HT-29 (cell line): ENCODE data around the gene TXN. TPM values are rescaled to one million over a fixed set of nuclear protein-coding genes. Genes with fewer than 3 reads are reported as not detected.

Experiments used
- DNase-seq: peaks from one replicate; pipeline ENCODE4 v3.0.0-alpha.2; 2015; ENCODE audit warnings: low spot score
- total RNA-seq: library from RNA; depleted of rRNA; stranded (reverse); fragments of >200 nt; shearing (Covaris generic); gene quantifications from 2 replicates; pipeline ENCODE4 v1.2.3, GENCODE V29; 2014; rRNA removed

TXN gene
- total RNA-seq: 268 and 293 TPM in 2 replicates

DNA sequence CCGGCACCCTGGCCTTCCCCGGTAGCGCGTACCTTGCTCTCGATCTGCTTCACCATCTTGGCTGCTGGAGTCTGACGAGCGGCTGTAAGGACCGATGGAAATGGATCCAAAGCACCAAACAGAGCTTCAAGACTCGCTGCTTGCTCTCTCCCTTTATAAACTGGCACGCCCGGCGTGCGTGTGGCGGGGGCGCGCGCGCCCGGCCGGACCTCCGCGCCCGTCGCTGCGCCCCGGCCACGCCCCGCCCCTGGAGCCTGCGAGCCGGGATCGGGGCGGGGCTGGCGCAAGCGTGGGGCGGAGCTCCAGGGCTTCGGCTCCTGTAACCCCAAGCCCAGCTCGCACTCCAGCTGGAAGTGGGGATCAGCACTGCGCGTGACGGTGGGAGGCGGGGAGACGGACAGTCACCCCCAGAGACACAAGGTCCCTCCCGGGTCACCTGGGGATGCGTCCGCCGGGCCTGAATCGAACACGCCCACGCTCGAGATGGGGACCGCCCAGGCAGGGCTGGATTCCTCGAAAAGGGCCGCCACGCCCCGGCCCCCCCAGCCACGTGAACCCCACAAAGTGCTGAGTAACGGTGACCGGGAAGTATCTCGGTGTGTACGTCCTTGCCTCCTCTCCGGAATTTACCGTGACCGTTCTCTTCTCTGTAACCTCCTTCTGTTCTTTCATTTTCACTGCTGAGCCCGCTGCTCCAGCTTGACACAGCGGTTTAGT is at the start of gene TXN:
Gene TXN (minus strand): TSS at position 128 of the 717 bp plus-strand sequence. CDS start 72 bp downstream, at position 56.
- peak; percentile 87 for DNase-seq

DNA sequence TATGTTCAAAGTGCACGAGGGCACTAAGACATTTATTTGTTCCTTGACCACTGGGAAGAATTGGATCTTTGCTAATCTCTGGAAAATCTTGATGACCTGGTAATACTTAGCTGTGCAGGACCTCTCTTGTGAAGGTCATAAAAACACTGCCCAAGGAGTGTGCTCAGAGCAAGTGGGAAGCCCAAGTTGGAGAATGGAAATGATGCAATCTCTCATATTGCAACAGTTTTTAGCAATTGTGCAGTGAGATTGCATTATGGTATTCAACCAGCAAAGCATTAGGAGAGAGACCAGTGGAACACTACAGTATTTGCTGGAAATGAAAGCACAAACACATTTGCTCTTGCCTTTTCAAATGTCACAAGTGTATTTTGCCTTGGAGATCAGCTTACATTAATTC is 46.8 kb upstream of the TXN start:
- DNase-seq: no peak

DNA sequence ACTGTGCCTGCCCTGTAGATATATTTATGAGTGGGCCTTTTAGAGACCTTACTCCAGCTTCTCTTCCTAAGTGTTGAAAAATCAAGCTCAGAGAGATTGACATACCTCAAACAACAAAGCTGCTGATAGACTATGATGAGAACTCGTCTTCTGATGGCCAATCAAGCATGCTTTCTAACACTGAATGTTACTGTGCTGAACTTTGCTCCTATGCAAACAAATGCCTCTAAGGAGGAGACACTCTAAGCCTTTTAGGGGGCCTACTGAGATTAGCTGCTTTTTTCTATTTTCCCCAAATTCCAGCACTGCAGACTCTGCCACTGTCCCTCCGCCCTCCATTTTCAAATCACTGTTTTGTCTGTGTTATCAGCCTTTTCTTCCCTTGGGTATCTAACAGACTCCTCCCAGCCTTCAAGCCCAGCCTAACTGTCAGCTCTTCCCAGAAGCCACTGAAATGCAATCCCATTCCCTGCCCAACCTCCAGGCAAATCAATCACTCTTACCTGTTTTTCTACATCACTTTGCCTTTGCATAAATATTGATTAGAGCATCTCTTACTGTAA is 41.8 kb upstream of the TXN start:
- no peak for DNase-seq

DNA sequence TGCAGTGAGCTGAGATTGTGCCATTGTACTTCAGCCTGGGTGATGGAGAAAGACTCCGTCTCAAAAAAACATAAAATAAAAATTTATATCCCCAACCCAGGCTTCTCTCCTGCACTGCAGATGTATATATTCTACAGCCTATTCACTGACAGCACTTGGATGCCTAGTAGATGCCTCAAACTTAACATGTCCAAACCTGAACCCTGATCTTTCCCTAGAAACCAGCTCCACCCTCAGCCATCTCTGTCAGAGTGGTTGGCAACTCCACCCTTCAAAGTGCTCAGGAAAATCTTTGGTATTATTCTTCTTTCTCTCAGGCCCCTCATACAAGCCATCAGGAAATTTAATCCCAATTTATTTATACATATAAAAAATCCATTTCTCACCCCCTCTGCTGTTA is 36.9 kb upstream of the TXN start:
- DNase-seq: no peak

DNA sequence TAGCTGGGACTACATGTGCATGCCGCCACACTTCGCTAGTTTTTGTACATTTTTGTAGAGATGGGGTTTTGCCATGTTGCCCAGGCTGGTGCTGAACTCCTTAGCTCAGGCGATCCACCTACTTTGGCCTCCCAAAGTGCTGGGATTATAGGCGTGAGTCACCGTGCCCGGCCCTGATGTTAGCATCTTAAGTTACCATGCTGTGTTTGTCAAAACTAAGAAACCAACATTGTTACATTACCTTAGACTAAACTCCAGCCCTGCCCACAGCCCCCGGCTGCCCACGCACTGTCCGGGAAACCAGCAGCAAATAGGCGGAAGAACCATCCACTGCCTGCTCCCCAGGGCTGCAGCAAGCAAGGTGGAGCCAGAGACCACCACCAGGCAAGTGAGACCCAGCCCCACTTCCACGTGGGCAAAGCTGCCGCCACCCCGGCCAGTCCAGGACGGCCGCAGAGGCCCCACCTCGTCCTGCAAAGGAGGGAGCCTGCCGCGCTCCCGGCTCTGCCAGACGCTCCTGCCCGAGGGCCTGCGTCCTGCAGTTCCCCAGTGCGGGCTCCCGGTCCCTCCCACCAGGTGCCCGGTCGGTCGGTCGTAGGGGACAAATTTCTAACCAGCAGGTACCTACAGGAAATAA is 35.7 kb upstream of the TXN start:
- no peak for DNase-seq

DNA sequence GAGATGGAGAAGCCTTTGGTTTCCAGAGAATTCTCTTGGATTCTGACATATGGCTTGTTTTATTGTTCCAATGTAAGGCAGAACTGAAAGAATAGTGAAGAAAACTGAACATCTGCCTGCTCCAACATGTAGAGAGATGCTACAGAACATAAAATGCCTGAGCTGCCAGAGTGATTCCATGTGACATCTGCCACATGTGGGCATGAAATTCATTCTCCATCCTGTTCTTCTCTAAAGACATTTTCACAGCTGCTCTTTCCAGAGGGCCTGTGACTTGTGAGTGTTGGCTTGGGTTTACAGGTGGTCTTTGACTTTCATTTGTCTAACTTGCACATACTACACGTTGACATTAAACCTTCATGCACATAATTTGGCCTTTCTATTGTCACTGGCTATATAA is 33.7 kb upstream of the TXN start:
- DNase-seq: no peak

DNA sequence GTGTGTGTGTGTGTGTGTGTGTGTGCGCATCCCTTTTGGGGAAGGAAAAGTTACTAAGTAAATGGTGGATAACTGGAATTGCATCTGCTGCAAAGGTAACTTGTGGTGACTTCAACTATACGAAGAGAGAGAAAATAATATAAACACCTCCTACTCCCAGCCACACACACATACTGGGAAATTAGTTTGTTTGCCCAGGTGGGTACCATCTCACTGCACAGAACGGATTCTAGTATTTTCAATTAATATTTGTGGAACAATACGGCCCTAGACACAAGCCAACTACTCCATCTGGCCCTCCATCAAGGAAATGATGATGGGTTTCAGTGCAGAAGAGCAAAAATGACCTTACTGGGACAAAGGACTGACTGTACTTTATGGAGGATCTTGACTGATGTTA is 32.2 kb upstream of the TXN start:
- DNase-seq: no peak

DNA sequence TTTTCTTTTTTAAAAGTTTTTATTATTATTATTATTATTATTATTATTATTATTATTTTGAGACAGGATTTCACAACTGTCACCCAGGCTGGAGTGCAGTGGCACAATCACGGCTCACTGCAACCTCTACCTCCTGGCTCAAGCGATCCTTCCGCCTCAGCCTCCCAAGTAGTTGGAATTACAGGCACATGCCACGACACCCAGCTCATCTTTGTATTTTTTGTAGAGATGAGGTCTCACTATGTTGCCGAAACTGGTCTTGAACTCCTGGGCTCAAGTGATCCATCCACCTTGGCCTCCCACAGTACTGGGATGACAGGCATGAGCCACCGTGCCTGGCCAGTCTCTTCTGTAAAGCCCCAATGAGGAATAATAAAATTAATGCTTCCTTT is 31.0 kb upstream of the TXN start:
- DNase-seq: no peak

DNA sequence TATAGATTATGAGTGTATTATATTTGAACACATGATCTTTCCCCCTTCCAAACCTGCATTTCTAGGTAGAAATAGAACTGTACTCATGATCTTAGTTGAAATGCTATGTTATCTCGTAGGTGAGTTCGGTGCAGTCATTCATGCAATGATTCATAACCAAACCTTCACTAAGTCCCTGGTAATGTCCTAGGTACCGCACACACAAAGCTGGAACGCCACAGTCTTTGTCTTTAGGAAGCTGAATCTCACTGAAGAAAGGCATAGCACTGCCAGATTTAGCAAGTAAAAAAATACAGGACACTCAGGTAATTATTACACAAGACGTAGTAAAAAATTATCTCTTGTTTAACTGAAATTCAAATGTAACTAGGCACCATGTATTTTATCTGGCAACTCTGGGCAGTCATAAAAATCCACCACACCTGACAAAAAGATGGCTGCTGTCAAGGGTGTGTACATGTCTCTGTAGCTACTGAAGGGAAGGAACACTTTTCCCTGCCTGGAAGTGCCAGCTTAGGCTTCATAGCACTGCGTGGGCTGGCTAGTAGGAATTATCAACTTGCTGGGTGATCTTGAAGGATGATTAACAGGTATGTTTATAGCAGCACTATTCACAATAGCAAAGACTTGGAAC is 28.0 kb upstream of the TXN start:
- no peak for DNase-seq

DNA sequence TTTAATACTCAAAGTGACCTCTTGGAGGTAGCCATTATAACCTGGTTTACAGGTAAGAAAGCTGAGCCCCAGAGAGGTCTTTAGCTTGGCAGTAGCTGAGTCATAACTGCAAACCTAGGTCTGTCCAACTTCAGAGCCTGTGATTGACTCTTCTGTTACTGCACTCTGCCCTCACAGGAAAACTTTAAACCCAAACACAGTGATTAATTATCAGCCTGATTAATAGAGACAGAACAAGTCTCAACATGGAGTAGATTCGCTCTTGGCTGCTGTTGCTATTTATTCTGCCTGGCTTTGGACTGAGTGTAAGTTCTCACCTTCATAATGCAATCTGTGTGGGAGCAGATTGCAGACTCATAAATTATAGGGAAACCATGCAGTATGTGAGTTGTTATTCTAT is 27.4 kb upstream of the TXN start:
- peak; percentile 80 for DNase-seq

DNA sequence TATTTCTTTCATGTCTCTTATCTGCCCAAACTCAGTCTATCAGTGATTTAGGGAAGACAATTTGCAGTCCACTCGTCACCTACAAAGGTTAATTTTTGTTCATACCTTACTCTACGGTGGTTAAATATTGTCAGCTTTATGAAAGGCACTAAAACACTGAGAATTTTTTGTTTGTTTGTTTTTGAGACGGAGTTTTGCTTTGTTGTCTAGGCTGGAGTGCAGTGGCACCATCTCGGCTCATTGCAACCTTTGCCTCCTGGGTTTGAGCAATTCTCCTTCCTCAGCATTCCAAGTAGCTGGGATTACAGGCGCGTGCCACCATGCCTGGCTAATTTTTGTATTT is 26.4 kb upstream of the TXN start:
- DNase-seq: no peak

DNA sequence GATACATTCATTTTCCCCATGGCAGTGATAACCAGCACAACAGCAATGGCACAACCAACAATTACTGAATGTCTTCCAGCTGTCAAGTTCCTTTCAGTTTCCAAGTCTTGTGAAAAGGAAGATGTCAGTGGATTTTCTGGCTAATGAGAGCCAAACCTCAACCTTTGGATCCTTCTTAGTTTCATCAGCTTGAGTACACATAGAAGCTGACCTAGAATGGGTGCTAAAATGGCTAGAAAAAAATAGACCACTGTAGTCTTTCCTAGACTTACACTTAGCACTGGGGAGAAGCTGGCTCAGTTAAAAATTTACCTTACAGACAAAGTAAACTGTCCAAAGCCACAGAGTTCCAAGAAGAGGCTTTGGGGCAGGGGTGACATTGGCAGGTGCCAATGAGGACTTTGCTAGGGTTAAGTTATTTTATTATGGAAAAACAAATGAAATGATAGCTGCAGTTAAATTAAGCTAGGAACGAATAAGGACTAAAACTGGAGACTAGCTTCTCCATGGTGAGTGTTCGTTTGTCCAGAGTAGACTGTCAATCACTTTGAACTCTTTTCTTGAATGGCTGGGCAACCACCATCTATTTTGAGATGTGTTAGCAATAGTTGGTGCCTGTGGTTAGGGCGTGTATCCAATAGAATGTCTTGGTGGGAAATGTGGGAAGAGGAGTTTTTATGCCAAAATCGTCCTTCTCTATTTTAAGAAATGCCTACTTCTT is 25.9 kb upstream of the TXN start:
- no peak for DNase-seq

DNA sequence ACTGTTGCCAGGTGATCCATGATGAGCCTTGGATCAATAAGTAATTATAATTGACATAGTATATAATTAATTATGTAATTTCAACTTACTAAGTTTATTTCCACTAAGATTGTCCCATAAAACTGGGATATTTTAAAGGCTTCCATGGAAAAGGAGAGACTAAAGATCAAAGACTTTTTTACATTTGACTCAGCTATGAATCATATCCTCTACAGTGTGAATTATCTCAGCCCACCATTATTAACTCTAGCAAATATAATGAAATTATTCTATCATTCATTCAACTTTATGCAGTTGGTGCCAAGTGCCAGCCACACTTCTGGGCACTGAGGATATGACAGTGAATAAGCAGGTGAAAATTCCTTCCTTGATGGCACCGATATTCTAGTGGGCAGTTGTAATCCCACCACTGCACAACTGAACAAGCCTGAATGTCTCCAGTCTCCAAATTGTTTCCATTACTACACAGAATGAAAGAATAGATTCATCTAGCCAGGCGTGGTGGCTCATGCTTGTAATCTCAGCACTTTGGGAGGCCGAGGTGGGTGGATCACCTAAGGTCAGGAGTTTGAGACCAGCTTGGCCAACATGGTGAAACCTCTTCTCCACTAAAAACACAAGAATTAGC is 21.9 kb upstream of the TXN start:
- DNase-seq: peak; percentile 61

DNA sequence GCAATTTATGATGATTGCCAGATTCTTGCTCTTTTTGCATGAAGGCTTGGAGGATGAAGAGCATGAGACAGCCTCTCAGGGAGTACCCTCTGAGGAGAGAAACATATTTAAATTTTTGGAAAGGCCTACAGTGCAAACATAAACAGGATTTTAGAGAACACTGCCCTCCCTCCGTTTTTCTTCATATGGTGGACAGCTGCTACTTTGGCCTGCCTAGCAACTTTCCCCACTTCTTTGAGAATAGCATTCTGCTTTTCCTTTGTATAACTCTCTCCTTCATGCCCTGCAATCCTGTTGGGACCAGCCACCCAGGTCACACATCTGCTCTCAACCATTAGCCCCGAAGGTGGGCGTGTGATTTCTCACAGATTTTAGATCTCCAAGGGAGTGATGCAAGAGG is 20.5 kb upstream of the TXN start:
- DNase-seq: no peak

DNA sequence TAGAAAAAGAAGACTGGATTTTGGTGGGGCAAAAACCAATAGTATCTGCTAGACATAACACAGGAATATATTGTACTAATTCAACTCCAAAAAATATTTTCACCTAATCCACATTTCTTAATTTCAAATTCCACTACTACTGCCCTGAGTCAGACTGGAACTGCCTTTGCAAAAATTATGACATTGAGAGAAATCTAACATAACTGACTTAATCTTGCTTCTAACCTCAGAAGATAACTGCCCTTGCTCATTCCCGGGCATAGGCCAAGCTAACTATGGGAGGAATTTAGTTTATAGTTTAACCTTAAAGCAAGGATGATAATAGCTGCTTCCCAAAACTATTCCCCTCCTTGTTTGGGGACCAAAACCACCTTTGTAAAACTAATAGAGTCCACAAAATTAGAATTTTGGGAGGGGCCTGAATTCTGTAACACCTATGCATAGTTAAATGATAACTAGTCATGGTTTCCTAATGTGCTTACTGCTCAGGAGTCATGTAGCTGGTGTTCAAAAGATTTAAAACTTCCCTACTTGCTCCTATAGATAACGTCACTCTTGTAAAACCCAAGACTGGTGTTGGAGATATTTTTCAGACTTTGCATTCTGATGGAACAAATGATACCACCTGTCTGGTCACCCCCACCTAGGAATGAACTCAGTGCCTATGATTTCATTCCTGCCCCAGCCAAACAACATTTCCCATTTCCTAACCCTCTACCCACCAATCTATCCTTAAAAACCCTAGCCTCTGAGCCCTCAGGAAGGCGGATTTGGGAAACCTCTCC is 14.1 kb upstream of the TXN start:
- no peak for DNase-seq

DNA sequence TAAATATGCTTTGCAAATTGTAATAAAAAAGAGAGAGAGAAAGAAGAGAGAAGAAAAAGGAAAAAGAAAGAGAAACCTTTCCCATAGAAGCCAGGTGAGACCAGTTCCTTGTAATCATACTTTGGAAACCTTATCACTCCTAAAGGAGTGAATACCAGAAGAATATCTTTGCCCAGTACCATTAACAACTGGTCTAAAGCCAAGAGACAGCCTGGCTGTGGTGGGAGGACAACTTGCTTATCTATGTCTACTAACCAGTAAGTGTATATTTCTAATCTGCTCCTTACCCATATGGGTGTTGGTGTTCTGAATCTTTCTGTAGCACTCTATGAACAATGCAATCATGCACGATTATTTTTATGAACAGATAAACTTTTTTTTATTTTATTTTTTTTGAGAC is 10.5 kb upstream of the TXN start:
- no peak for DNase-seq

DNA sequence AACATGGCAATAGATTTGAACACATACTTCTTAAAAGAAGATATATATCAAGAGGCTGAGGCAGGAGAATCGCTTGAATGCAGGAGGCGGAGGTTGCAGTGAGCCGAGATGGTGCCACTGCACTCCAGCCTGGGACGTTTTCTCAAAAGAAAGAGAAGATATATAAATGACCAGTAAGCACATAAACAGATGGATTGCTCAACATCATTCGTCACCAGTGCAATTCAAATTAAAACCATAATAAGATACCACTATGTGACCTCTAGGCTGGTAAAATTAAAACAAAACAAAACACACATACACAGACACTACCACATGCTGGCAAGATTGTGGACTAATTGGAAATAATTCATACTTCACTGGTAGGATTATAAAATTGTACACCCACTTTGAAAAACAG is 5.3 kb upstream of the TXN start:
- DNase-seq: no peak

DNA sequence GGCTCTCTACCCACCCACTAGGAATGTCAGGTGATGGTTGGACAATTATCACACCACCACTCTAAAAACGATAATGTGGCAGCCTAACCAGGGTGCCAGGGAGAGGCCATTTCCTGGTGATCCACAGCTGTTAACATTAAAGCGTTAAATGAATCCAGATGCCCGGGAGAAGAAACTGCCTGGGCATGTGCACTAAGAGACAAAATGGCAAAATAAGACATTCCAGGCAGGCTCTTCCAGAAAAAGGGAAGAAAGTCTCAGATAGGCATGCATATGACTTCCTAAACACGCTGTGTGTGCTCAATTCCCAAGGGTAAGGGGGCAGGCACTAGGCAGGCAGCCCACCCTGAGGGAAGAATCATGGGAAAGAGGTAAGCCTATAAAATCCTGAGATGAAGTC is 4.6 kb upstream of the TXN start:
- no peak for DNase-seq

DNA sequence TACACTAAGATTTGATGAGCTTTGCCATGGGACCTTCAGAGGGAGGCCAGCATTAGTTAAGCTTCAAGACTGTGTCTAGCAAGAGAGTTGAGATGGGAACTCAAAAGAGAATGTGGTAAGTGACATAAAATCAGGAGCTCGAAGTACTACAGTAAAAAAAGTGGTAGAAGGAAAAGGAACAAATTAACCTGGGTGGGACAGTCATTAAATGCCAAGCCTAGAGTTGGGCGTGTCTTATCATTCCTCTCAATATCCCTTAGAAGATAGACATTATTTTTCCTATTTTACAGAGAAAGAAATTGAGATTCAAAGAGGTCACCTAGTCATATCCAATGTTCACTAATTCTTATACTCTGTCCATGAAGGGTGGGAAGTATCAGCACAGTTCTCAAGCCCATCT is 3.3 kb upstream of the TXN start:
- DNase-seq: no peak

DNA sequence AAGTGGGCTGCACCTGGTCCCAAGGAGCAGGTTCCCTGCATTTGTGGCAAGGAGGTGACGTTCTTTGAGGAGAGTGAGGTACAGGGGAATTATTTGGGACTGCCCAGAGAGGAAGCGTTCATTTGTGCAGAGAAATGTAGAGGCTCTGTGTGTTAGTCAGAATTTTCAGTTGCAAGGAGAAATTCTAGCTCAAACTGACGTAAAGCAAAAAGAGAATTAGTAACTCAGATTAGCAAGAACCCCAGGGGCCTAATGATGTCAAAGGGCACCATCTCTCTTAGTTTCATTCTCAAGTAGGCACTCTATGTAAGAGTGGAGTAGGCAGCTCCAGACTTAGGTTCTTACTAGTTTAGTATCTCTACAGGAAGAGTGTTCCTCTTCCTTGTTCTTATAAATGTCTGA is 2.4 kb upstream of the TXN start:
- no peak for DNase-seq

DNA sequence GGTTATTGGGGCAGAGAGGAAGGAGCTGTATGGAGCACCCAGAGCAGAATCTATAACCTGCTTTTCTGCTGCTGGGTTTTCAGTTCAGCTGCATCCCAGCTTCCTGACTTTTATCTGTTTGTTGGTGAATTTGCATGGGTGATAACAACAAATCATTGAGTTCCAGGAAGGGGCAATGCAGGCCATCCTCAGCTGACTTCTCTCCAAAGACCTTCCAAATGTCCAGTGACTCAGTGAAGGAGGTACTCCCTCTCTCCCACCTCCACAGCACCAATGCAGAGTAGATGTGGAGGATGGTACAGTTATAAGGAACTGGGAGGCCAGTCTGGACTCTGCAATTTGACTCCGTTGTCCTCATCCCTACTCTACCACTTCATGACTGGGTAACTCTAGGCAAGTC is 1.6 kb upstream of the TXN start:
- DNase-seq: no peak
